MCF 10A (cell line): ENCODE measurements around the gene TRIM44. TPM values are rescaled to one million over a fixed set of nuclear protein-coding genes. Genes with fewer than 3 reads are reported as not detected.

Source experiments
- BruUV-seq: library from RNA; stranded (reverse); fragments of 400-500 nt; replicated peaks from 2 replicates; lab custom pipeline; 2021; lab: Mats Ljungman, UMichigan
- CTCF ChIA-PET: fragments of 300-600 bp; sonication (Branson Sonifier 250); formaldehyde crosslinking; extraction: SDS; loops from one replicate; lab custom pipeline; 2021; ENCODE audit warnings: antibody characterized with exemption, inconsistent platforms; lab: Yijun Ruan, JAX
- POLR2A ChIA-PET: fragments of 300-600, 350-650 bp; sonication (Branson Sonifier 250); formaldehyde crosslinking; extraction: SDS; loops from one replicate; lab custom pipeline; 2020; ENCODE audit warnings: antibody characterized with exemption, inconsistent platforms; lab: Yijun Ruan, JAX
- DNase-seq: peaks from one replicate; pipeline ENCODE4 v3.0.0-alpha.2; 2018; ENCODE audit not compliant: unreplicated experiment
- H3K27ac Mint-ChIP-seq: one replicate; pipeline ENCODE4 v1.8.0; 2022; ENCODE audit warnings: mild to moderate bottlenecking, low read depth, mixed read lengths; ENCODE audit not compliant: unreplicated experiment
- H3K27me3 Mint-ChIP-seq: one replicate; pipeline ENCODE4 v1.8.0; 2022; ENCODE audit warnings: mixed read lengths; ENCODE audit not compliant: insufficient read depth, unreplicated experiment
- H3K36me3 Mint-ChIP-seq: one replicate; pipeline ENCODE4 v1.8.0; 2022; ENCODE audit warnings: mild to moderate bottlenecking, moderate library complexity, mixed read lengths; ENCODE audit not compliant: insufficient read depth, unreplicated experiment
- H3K4me1 Mint-ChIP-seq: one replicate; pipeline ENCODE4 v1.8.0; 2022; ENCODE audit warnings: mixed read lengths; ENCODE audit not compliant: insufficient read depth, unreplicated experiment
- H3K4me3 Mint-ChIP-seq: one replicate; pipeline ENCODE4 v1.8.0; 2022; ENCODE audit warnings: mild to moderate bottlenecking, moderate library complexity, mixed read lengths; ENCODE audit not compliant: unreplicated experiment
- H3K9me3 Mint-ChIP-seq: one replicate; pipeline ENCODE4 v1.8.0; 2022; ENCODE audit warnings: mixed read lengths; ENCODE audit not compliant: unreplicated experiment
- CTCF ChIP-seq: fragments of 200-600 bp; IDR thresholded peaks from one replicate; pipeline ENCODE4 v1.8.0; 2022; ENCODE audit warnings: antibody characterized with exemption, mild to moderate bottlenecking; ENCODE audit not compliant: unreplicated experiment
- intact Hi-C: fragments of 100-400 bp; cut with micrococcal nuclease; formaldehyde crosslinking; loops from 2 replicates; pipeline ENCODE4 v1.14.1; 2022
- total RNA-seq: library from RNA; stranded (reverse); gene quantifications from 2 replicates; pipeline ENCODE4 v1.2.3, GENCODE V29; 2022

TRIM44 gene
- total RNA-seq, 1 experiment from 2014 or later, result 103 TPM

- no peak for TF ChIP-seq CTCF
- Mint-ChIP-seq H3K36me3 (peaks cover 55% of the 10 kb centered on the region), H3K4me1 (no peaks in the 10 kb centered on the region), H3K27ac (no peak overlapping the region), H3K9me3 (peaks cover 9% of the 10 kb centered on the region), H3K4me3 (no peak overlapping the region), H3K27me3 (no peaks in the 10 kb centered on the region)
- BruUV-seq, result no TSS peak
- intact Hi-C loops, result no loop called here
- CTCF ChIA-PET, result no interaction called here
- POLR2A ChIA-PET, result no interaction called here
- no peak for DNase-seq
Observed at GRCh38 chr11:35735411-35735810, 72.8 kb downstream of the TRIM44 start.

- H3K36me3 Mint-ChIP-seq, result peaks cover 53% of the 10 kb centered on the region
- H3K4me1 Mint-ChIP-seq, result no peaks in the 10 kb centered on the region
- ChIA-PET CTCF (no interaction called here), POLR2A (interaction anchor here (0.6 kb wide), 1 partner anchor 317 kb away, joined by 3 read pairs; no protein-coding TSS in a partner anchor)
- H3K4me3 Mint-ChIP-seq, result no peak overlapping the region
- intact Hi-C loops, result no loop called here
- no peaks in the 10 kb centered on the region for H3K27me3 Mint-ChIP-seq
- no peak overlapping the region for H3K27ac Mint-ChIP-seq
- TF ChIP-seq CTCF, result no peak
- BruUV-seq, result no TSS peak
- DNase-seq, result no peak
- H3K9me3 Mint-ChIP-seq, result peaks cover 8% of the 10 kb centered on the region
Observed at GRCh38 chr11:35735903-35736302, 73.3 kb downstream of the TRIM44 start.

DNA sequence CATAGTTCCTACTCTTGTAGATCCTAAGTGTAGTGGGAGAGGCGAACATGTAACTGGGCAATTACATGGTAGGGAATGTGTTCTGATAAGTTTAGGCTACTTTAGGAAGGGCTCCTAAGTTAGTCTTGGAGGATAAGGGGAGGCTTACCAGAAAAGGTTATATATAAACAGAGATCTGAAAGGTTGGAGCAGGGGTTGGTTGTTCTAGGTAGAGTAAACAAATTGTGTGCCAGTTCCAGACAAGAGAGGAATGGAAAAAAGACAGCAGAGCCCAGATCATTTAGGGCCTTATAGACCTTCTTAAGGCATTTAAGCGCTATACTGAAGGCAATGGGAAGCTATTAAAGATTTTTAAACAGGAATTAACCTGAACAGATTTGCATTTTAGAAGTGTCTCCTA is 74.4 kb downstream of the TRIM44 start:
- Mint-ChIP-seq H3K27ac (no peak overlapping the region), H3K9me3 (peaks cover 8% of the 10 kb centered on the region), H3K4me3 (no peak overlapping the region), H3K27me3 (no peaks in the 10 kb centered on the region), H3K4me1 (no peaks in the 10 kb centered on the region), H3K36me3 (peaks cover 49% of the 10 kb centered on the region)
- intact Hi-C loops, result no loop called here
- BruUV-seq, result no TSS peak
- ChIA-PET CTCF (no interaction called here), POLR2A (interaction anchor here (0.6 kb wide), 1 partner anchor 240 kb away, joined by 3 read pairs; no protein-coding TSS in a partner anchor)
- no peak for DNase-seq
- TF ChIP-seq CTCF, result no peak

GRCh38 chr11:35740061-35740799 is 77.7 kb downstream of the TRIM44 start:
- no peak for DNase-seq
- intact Hi-C loops, result no loop called here
- Mint-ChIP-seq H3K36me3 (peaks cover 44% of the 10 kb centered on the region), H3K9me3 (no peaks in the 10 kb centered on the region), H3K4me1 (no peaks in the 10 kb centered on the region), H3K27me3 (no peaks in the 10 kb centered on the region), H3K27ac (no peak overlapping the region), H3K4me3 (no peak overlapping the region)
- BruUV-seq, result no TSS peak
- ChIA-PET POLR2A (interaction anchor here (0.5 kb wide), 1 partner anchor 11 kb away, joined by 3 read pairs; no protein-coding TSS in a partner anchor), CTCF (interaction anchor here (0.6 to 1.5 kb wide), 3 partner anchors 8 to 81 kb away, joined by 3 to 5 read pairs (median 4); no protein-coding TSS in a partner anchor)
- TF ChIP-seq CTCF, result no peak
